ENCODE results near the gene PGAP1.
"Not testable (repeated sequence)": the region's sequence is repeated elsewhere in the genome, so short reads cannot be mapped to it uniquely, and the experiment has no call there.

PGAP1 gene

GRCh38 chr2:196941398-196942078, 15.0 kb upstream of the PGAP1 start:
- DNase-seq = no peak

- DNase-seq = peak; percentile 43
Observed at GRCh38 chr2:196939371-196939770, 12.9 kb upstream of the PGAP1 start.

- DNase-seq = no peak
Observed at GRCh38 chr2:196935432-196935831, 8.9 kb upstream of the PGAP1 start.

- no peak for DNase-seq
Observed at GRCh38 chr2:196934672-196935071, 8.2 kb upstream of the PGAP1 start.

GRCh38 chr2:196931555-196931954, 5.0 kb upstream of the PGAP1 start:
- DNase-seq = no peak

GRCh38 chr2:196927376-196928225, 1.1 kb upstream of the PGAP1 start:
- DNase-seq = peak; percentile 45

- no peak for DNase-seq
Observed at GRCh38 chr2:196925768-196926561, 542 bp downstream of the PGAP1 start.

GRCh38 chr2:196925051-196925767, 1.3 kb downstream of the PGAP1 start:
- no peak for DNase-seq

GRCh38 chr2:196924051-196924450, 2.5 kb downstream of the PGAP1 start:
- DNase-seq = no peak

- no peak for DNase-seq
Observed at GRCh38 chr2:196918927-196919326, 7.6 kb downstream of the PGAP1 start.

- no peak for DNase-seq
Observed at GRCh38 chr2:196917802-196918201, 8.7 kb downstream of the PGAP1 start.

- no peak for DNase-seq
Observed at GRCh38 chr2:196915507-196916189, 10.9 kb downstream of the PGAP1 start.

- no peak for DNase-seq
Observed at GRCh38 chr2:196914867-196915460, 11.5 kb downstream of the PGAP1 start.

GRCh38 chr2:196913691-196914090, 12.8 kb downstream of the PGAP1 start:
- no peak for DNase-seq

- not testable (repeated sequence) for DNase-seq
Observed at GRCh38 chr2:196905365-196905764, 21.1 kb downstream of the PGAP1 start.

GRCh38 chr2:196902828-196903227, 23.7 kb downstream of the PGAP1 start:
- DNase-seq = peak; percentile 14

GRCh38 chr2:196900843-196901242, 25.7 kb downstream of the PGAP1 start:
- DNase-seq = no peak

- no peak for DNase-seq
Observed at GRCh38 chr2:196899976-196900375, 26.5 kb downstream of the PGAP1 start.

GRCh38 chr2:196891136-196891535, 35.4 kb downstream of the PGAP1 start:
- no peak for DNase-seq

- no peak for DNase-seq
Observed at GRCh38 chr2:196887431-196887830, 39.1 kb downstream of the PGAP1 start.

GRCh38 chr2:196884368-196884767, 42.1 kb downstream of the PGAP1 start:
- no peak for DNase-seq

- DNase-seq = no peak
Observed at GRCh38 chr2:196876364-196876763, 50.1 kb downstream of the PGAP1 start.

Data from NCI-H226 (cell line).